ENCODE measurements around the gene CADM1.

The CADM1 gene

GRCh38 chr11:115347106-115347505 lies 157.1 kb downstream of the CADM1 start:
- DNase-seq = no peak

GRCh38 chr11:115345840-115346239 lies 158.4 kb downstream of the CADM1 start:
- DNase-seq = no peak

GRCh38 chr11:115345361-115345760 lies 158.9 kb downstream of the CADM1 start:
- no peak for DNase-seq

- no peak for DNase-seq
These were observed 159.4 kb downstream of the CADM1 start for GRCh38 chr11:115344846-115345245.

GRCh38 chr11:115342142-115342541 lies 162.1 kb downstream of the CADM1 start:
- no peak for DNase-seq

GRCh38 chr11:115340874-115341273 lies 163.3 kb downstream of the CADM1 start:
- DNase-seq = no peak

GRCh38 chr11:115338476-115338875 lies 165.7 kb downstream of the CADM1 start:
- peak; percentile 50 for DNase-seq

- DNase-seq = peak; percentile 41
These were observed 169.1 kb downstream of the CADM1 start for GRCh38 chr11:115334932-115335788.

- DNase-seq = no peak
These were observed 170.3 kb downstream of the CADM1 start for GRCh38 chr11:115333949-115334348.

- peak; percentile 71 for DNase-seq
These were observed 171.1 kb downstream of the CADM1 start for GRCh38 chr11:115333121-115333520.

- DNase-seq = no peak
These were observed 173.3 kb downstream of the CADM1 start for GRCh38 chr11:115330684-115331482.

GRCh38 chr11:115326526-115326925 lies 177.7 kb downstream of the CADM1 start:
- no peak for DNase-seq

- DNase-seq = no peak
These were observed 178.7 kb downstream of the CADM1 start for GRCh38 chr11:115325523-115325922.

GRCh38 chr11:115324581-115325432 lies 179.4 kb downstream of the CADM1 start:
- DNase-seq = peak; percentile 51

- no peak for DNase-seq
These were observed 181.5 kb downstream of the CADM1 start for GRCh38 chr11:115322553-115323203.

GRCh38 chr11:115321605-115322289 lies 182.5 kb downstream of the CADM1 start:
- no peak for DNase-seq

- no peak for DNase-seq
These were observed 186.7 kb downstream of the CADM1 start for GRCh38 chr11:115317277-115318185.

GRCh38 chr11:115316696-115317095 lies 187.5 kb downstream of the CADM1 start:
- peak; percentile 10 for DNase-seq

GRCh38 chr11:115314330-115314920 lies 189.8 kb downstream of the CADM1 start:
- no peak for DNase-seq

GRCh38 chr11:115313224-115313838 lies 190.9 kb downstream of the CADM1 start:
- no peak for DNase-seq

Measured in MV-4-11 (cell line).